ENCODE measurements around the gene ARSB. TPM values are rescaled to one million over a fixed set of nuclear protein-coding genes. Genes with fewer than 3 reads are reported as not detected.

The ARSB gene
- total RNA-seq, 1 experiment from 2014 or later = 21.4 TPM

DNA sequence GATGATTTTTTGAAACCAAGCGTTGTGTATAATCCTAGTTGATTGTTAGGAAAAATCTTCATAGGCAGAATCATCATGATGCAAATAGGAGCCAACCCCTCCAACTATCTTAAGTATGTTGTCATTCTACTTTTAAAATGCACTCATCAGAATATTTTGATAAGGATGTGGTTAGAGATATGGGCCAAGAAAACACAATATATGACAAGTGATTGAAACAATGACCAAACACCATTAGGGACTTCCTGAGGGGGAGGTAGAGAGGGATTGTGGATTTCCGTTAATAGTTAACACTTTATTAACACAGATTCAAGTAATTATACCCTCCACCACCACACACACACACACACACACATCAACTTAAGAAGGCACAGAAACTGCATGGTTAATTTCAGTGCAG is 143.3 kb downstream of the ARSB start:
- BruUV-seq (replicated peaks) = no TSS peak

GRCh38 chr5:78838753-78839152 is 146.4 kb downstream of the ARSB start:
- no peak for DNase-seq
- intact Hi-C loops (cut with micrococcal nuclease; ENCODE audit: unreplicated experiment) = no loop called here
- no peaks in the 10 kb centered on the region for H3K36me3 Mint-ChIP-seq (ENCODE audit: insufficient read depth, unreplicated experiment)
- peaks cover 9% of the 10 kb centered on the region for H3K4me1 Mint-ChIP-seq (ENCODE audit: low read depth, unreplicated experiment)
- H3K9me3 Mint-ChIP-seq (ENCODE audit: low read depth, unreplicated experiment) = no peaks in the 10 kb centered on the region
- no peaks in the 10 kb centered on the region for H3K27me3 Mint-ChIP-seq (ENCODE audit: unreplicated experiment)
- TF ChIP-seq, protein P1, sequence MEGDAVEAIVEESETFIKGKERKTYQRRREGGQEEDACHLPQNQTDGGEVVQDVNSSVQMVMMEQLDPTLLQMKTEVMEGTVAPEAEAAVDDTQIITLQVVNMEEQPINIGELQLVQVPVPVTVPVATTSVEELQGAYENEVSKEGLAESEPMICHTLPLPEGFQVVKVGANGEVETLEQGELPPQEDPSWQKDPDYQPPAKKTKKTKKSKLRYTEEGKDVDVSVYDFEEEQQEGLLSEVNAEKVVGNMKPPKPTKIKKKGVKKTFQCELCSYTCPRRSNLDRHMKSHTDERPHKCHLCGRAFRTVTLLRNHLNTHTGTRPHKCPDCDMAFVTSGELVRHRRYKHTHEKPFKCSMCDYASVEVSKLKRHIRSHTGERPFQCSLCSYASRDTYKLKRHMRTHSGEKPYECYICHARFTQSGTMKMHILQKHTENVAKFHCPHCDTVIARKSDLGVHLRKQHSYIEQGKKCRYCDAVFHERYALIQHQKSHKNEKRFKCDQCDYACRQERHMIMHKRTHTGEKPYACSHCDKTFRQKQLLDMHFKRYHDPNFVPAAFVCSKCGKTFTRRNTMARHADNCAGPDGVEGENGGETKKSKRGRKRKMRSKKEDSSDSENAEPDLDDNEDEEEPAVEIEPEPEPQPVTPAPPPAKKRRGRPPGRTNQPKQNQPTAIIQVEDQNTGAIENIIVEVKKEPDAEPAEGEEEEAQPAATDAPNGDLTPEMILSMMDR (IDR thresholded peaks at IDR 0.05; ENCODE audit: unreplicated experiment) = no peak
- H3K4me3 Mint-ChIP-seq (ENCODE audit: low read depth, unreplicated experiment) = no peak overlapping the region
- H3K27ac Mint-ChIP-seq (ENCODE audit: unreplicated experiment) = no peak overlapping the region
- no TSS peak for BruUV-seq (replicated peaks)
- CTCF ChIA-PET = interaction anchor here (0.6 kb wide), 1 partner anchor 958 kb away, joined by 4 read pairs; no protein-coding TSS in a partner anchor

More for the DNA sequence above, 143.3 kb downstream of the ARSB start:
- intact Hi-C loops (cut with micrococcal nuclease; ENCODE audit: unreplicated experiment) = no loop called here
- peaks cover 3% of the 10 kb centered on the region for H3K9me3 Mint-ChIP-seq (ENCODE audit: low read depth, unreplicated experiment)
- CTCF ChIA-PET = no interaction called here
- TF ChIP-seq, protein P1 (IDR thresholded peaks at IDR 0.05; ENCODE audit: unreplicated experiment) = no peak
- no peaks in the 10 kb centered on the region for H3K36me3 Mint-ChIP-seq (ENCODE audit: insufficient read depth, unreplicated experiment)
- H3K4me1 Mint-ChIP-seq (ENCODE audit: low read depth, unreplicated experiment) = peaks cover 9% of the 10 kb centered on the region
- H3K27me3 Mint-ChIP-seq (ENCODE audit: unreplicated experiment) = no peaks in the 10 kb centered on the region
- H3K27ac Mint-ChIP-seq (ENCODE audit: unreplicated experiment) = no peak overlapping the region
- no peak for DNase-seq
- H3K4me3 Mint-ChIP-seq (ENCODE audit: low read depth, unreplicated experiment) = no peak overlapping the region

GRCh38 chr5:78837836-78838235 is 147.3 kb downstream of the ARSB start:
- H3K36me3 Mint-ChIP-seq (ENCODE audit: insufficient read depth, unreplicated experiment) = no peaks in the 10 kb centered on the region
- no peak overlapping the region for H3K27ac Mint-ChIP-seq (ENCODE audit: unreplicated experiment)
- H3K4me1 Mint-ChIP-seq (ENCODE audit: low read depth, unreplicated experiment) = peaks cover 9% of the 10 kb centered on the region
- no peaks in the 10 kb centered on the region for H3K9me3 Mint-ChIP-seq (ENCODE audit: low read depth, unreplicated experiment)
- CTCF ChIA-PET = no interaction called here
- no peak overlapping the region for H3K4me3 Mint-ChIP-seq (ENCODE audit: low read depth, unreplicated experiment)
- intact Hi-C loops (cut with micrococcal nuclease; ENCODE audit: unreplicated experiment) = no loop called here
- no peaks in the 10 kb centered on the region for H3K27me3 Mint-ChIP-seq (ENCODE audit: unreplicated experiment)
- DNase-seq = no peak
- TF ChIP-seq, protein P1 (IDR thresholded peaks at IDR 0.05; ENCODE audit: unreplicated experiment) = no peak
- no TSS peak for BruUV-seq (replicated peaks)

DNA sequence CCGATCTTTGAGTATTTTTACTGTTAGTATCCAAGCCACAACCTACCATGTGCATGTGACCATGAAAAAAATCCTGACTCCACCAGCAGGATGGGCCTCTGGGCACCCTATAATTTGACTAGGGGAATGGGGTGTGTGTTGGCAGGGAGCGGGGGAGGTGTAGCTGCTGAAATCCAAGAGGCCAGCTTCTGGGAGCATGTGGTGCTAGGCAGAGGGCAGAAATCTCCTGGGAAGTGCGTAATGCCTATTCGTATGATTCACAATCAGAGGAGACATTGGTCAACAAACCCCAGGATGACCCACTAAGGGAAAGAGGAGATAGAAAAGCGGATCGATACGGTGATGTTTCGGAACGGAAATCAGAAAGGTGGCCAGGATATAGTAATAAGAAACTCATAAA is 149.9 kb downstream of the ARSB start:
- Mint-ChIP-seq H3K36me3 (ENCODE audit: insufficient read depth, unreplicated experiment) (no peaks in the 10 kb centered on the region), H3K9me3 (ENCODE audit: low read depth, unreplicated experiment) (no peaks in the 10 kb centered on the region), H3K27ac (ENCODE audit: unreplicated experiment) (no peak overlapping the region), H3K27me3 (ENCODE audit: unreplicated experiment) (no peaks in the 10 kb centered on the region), H3K4me3 (ENCODE audit: low read depth, unreplicated experiment) (no peak overlapping the region), H3K4me1 (ENCODE audit: low read depth, unreplicated experiment) (no peaks in the 10 kb centered on the region)
- intact Hi-C loops (cut with micrococcal nuclease; ENCODE audit: unreplicated experiment) = no loop called here
- CTCF ChIA-PET = no interaction called here
- TF ChIP-seq, protein P1 (IDR thresholded peaks at IDR 0.05; ENCODE audit: unreplicated experiment) = no peak
- no peak for DNase-seq
- no TSS peak for BruUV-seq (replicated peaks)

Data from Calu3 (cell line).